ENCODE results near the gene ARF6. TPM values are rescaled to one million over a fixed set of nuclear protein-coding genes. Genes with fewer than 3 reads are reported as not detected.
A peak's percentile ranks its signal among the peaks of the same experiment; 100 is the strongest.
"Not testable (repeated sequence)": the region's sequence is repeated elsewhere in the genome, so short reads cannot be mapped to it uniquely, and the experiment has no call there.

Gene ARF6
- total RNA-seq, 2 donors from 2014 or later, result 218 to 219 TPM

DNA sequence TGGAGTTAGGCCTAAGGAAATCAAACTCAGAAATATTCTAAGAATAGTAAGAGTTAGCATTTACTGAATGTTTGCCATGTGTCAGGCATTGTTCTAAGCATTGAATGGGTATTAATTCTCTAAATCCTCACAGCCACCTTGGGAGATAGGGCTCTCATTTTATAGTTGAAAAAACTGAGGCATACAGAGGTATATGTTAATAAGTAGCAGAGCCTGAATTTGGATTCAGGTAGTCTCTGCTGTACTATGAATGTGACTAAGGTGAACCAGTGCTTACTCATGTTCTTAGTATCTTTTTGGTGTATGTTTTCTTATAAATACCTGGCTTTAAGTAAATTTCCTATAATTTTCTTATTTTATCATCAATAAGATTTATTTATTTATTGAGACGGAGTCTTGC is 8.1 kb downstream of the ARF6 start:
- peaks cover 0 to 2% of the 10 kb centered on the region in 2 donors for H3K9me3 Mint-ChIP-seq
- DNase-seq (no peak), ATAC-seq (replicated peaks in 1 of 2) (no peak)
- peaks cover 13 to 30% of the 10 kb centered on the region in 2 donors for H3K36me3 Mint-ChIP-seq (ENCODE audit: insufficient read depth in 2 of 2)
- H3K27me3 Mint-ChIP-seq (ENCODE audit: low read depth), result no peaks in the 10 kb centered on the region
- peaks cover 49% of the 10 kb centered on the region for H3K4me1 Mint-ChIP-seq (ENCODE audit: low read depth)
- H3K4me3 Mint-ChIP-seq, result peak overlapping the region; percentile 12 to 14
- no peak overlapping the region for H3K27ac Mint-ChIP-seq

DNA sequence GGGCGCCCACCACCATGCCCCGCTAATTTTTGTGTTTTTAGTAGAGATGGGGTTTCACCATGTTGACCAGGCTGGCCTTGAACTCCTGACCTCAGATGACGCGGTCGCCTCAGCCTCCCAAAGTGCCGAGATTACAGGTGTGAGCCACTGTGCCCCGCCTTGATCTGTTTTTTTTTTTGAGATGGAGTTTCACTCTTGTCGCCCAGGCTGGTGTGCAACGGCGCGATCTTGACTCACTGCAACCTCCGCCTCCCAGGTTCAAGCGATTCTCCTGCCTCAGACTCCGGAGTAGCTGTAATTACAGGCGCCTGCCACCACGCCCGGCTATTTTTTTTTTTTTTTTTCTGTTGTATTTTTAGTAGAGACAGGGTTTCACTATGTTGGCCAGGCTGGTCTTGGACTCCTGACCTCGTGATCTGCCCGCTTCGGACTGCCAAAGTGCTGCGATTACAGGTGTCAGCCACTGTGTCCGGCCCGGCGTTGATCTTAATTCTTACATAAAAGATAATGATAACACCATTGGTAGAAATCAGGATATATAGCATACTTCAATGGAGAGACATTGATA is 9.9 kb downstream of the ARF6 start:
- Mint-ChIP-seq H3K36me3 (ENCODE audit: insufficient read depth in 2 of 2) (peaks cover 8 to 15% of the 10 kb centered on the region in 2 donors), H3K4me1 (ENCODE audit: low read depth) (peaks cover 59% of the 10 kb centered on the region)
- not testable (repeated sequence) for H3K27me3 Mint-ChIP-seq (ENCODE audit: low read depth); H3K9me3 Mint-ChIP-seq; DNase-seq; H3K4me3 Mint-ChIP-seq; H3K27ac Mint-ChIP-seq; ATAC-seq (replicated peaks in 1 of 2)

DNA sequence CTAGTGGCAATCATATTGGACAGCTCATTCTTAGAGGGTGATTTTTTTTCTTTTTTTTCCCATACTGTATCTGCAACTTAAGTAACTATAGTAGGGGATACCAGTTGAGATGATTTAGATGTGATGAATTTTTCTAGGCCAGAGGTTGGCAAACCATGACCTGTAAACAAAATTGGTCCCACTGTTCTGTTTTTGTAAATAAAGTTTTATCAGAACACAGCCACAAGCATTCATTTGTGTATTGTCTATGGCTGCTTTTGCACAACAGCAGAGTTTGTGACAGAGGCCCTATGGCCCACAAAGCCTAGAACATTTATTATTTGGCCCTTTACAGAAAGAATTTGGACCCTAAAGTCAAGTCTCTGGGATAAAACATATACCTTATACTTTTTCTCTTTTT is 11.4 kb downstream of the ARF6 start:
- no peaks in the 10 kb centered on the region for H3K27me3 Mint-ChIP-seq (ENCODE audit: low read depth)
- H3K4me3 Mint-ChIP-seq, result no peak overlapping the region
- peaks cover 0 to 2% of the 10 kb centered on the region in 2 donors for H3K9me3 Mint-ChIP-seq
- H3K36me3 Mint-ChIP-seq (ENCODE audit: insufficient read depth in 2 of 2), result peaks cover 4 to 6% of the 10 kb centered on the region in 2 donors
- H3K4me1 Mint-ChIP-seq (ENCODE audit: low read depth), result peaks cover 52% of the 10 kb centered on the region
- DNase-seq (no peak), ATAC-seq (replicated peaks in 1 of 2) (no peak)
- H3K27ac Mint-ChIP-seq, result peak overlapping the region; percentile 1

DNA sequence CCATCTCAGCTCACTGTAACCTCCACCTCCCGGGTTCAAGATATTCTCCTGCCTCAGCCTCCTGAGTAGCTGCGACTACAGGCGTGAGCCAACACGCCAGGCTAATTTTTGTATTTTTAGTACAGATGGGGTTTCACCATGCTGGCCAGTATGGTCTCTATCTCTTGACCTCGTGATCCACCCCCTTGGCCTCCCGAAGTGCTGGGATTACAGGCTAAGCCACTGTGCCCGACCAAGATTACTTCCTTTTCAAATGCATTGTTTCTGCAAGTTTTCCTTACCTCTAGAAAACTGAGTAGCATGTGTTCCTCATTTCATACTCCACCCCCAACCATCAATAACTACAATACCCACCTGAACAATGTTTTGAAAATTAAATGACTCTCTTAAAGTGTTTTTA is 13.1 kb downstream of the ARF6 start:
- H3K27me3 Mint-ChIP-seq (ENCODE audit: low read depth), result no peaks in the 10 kb centered on the region
- H3K4me1 Mint-ChIP-seq (ENCODE audit: low read depth), result peaks cover 48% of the 10 kb centered on the region
- no peak overlapping the region for H3K27ac Mint-ChIP-seq
- DNase-seq (no peak), ATAC-seq (replicated peaks in 1 of 2) (no peak)
- H3K4me3 Mint-ChIP-seq, result no peak overlapping the region
- peaks cover 0 to 2% of the 10 kb centered on the region in 2 donors for H3K9me3 Mint-ChIP-seq
- peaks cover 4 to 9% of the 10 kb centered on the region in 2 donors for H3K36me3 Mint-ChIP-seq (ENCODE audit: insufficient read depth in 2 of 2)

DNA sequence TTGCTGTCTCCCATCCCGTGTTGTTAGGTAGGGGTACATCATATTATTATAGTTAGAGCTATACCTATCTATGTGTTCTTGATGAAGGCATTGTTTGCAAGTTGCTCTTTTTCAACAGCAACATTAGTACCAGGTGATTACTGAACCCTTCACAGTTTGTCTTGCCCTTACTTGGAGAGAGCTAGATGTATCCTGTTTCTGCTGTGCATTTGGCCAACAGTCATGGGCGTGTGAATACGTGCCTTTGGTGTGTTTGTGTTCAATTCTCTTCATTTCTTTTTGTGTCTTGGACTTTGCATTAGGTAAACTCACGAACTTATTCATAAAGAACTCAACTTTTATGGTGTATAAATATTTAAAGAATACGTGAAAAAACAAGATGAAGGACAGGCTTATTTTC is 14.3 kb downstream of the ARF6 start:
- peak overlapping the region; percentile 67 to 87 for H3K4me3 Mint-ChIP-seq
- peak overlapping the region; percentile 42 for H3K27ac Mint-ChIP-seq
- no peak for ATAC-seq (replicated peaks in 1 of 2)
- no peak for DNase-seq
- H3K4me1 Mint-ChIP-seq (ENCODE audit: low read depth), result peaks cover 57% of the 10 kb centered on the region
- H3K36me3 Mint-ChIP-seq (ENCODE audit: insufficient read depth in 2 of 2), result peaks cover 3 to 8% of the 10 kb centered on the region in 2 donors
- peaks cover 0 to under 1% of the 10 kb centered on the region in 2 donors for H3K9me3 Mint-ChIP-seq
- no peaks in the 10 kb centered on the region for H3K27me3 Mint-ChIP-seq (ENCODE audit: low read depth)

DNA sequence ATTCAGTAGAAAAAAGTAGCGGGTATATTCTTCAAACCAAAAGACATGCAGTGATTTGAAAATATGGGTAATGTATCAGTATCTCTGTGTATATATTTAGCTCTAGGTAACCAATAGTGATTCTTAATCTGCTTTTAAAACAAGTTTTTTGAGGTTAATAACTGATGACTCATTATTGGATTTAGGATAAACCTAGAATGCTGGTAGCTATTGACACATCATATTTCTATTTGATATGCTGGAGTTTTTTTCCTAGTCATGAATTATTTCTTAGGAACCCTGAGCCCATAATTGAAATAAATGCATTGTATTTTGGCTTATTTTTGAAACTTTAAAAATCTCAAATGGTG is 15.5 kb downstream of the ARF6 start:
- no peaks in the 10 kb centered on the region for H3K9me3 Mint-ChIP-seq
- no peak overlapping the region for H3K27ac Mint-ChIP-seq
- H3K36me3 Mint-ChIP-seq (ENCODE audit: insufficient read depth in 2 of 2), result peaks cover 2 to 7% of the 10 kb centered on the region in 2 donors
- no peaks in the 10 kb centered on the region for H3K27me3 Mint-ChIP-seq (ENCODE audit: low read depth)
- DNase-seq (no peak), ATAC-seq (replicated peaks in 1 of 2) (no peak)
- H3K4me3 Mint-ChIP-seq, result peak overlapping the region; percentile 67 to 68
- H3K4me1 Mint-ChIP-seq (ENCODE audit: low read depth), result peaks cover 51% of the 10 kb centered on the region

DNA sequence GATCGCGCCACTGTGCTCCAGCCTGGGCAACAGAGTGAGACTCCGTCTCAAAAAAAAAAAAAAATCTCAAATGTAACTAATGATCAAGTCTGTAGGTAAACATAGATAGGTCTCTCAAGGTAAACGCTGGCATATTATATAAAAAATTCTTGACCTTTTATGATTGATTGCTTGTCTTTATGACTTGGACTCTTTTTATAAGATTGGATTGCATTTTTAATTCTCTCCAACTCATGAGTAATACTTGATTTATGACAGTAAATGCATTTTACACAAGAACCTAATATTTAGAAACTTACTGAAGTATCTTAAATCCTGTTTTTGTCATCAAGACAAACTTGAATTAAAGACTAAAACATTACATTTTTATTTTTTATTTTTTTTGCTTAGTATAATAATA is 16.1 kb downstream of the ARF6 start:
- Mint-ChIP-seq H3K9me3 (no peaks in the 10 kb centered on the region), H3K4me3 (no peak overlapping the region), H3K4me1 (ENCODE audit: low read depth) (peaks cover 51% of the 10 kb centered on the region), H3K36me3 (ENCODE audit: insufficient read depth in 2 of 2) (peaks cover 2 to 7% of the 10 kb centered on the region in 2 donors), H3K27ac (no peak overlapping the region), H3K27me3 (ENCODE audit: low read depth) (no peaks in the 10 kb centered on the region)
- ATAC-seq (replicated peaks in 1 of 2), result no peak
- no peak for DNase-seq

DNA sequence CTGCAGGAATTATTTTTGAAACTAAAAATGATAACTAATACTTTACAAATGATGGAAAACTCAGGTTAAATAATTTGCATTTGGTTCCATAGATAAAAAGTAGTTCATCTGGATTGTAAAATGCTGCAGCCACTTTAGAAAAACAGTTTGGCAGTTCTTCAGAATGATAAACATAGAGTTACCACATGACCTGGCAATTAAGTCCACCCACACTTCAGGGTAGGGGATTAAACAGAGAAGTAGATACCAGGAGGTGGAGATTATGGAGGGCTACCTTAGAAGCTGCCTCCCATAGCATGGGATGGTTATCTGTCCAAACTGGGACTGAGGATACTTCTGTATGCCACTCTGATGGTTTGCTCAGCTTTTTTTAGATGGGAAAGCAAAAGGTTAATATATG is 22.2 kb downstream of the ARF6 start:
- peaks cover 32% of the 10 kb centered on the region for H3K4me1 Mint-ChIP-seq (ENCODE audit: low read depth)
- no peaks in the 10 kb centered on the region for H3K9me3 Mint-ChIP-seq
- DNase-seq (no peak), ATAC-seq (replicated peaks in 1 of 2) (no peak)
- peaks cover 0 to 1% of the 10 kb centered on the region in 2 donors for H3K36me3 Mint-ChIP-seq (ENCODE audit: insufficient read depth in 2 of 2)
- no peak overlapping the region for H3K27ac Mint-ChIP-seq
- no peak overlapping the region for H3K4me3 Mint-ChIP-seq
- no peaks in the 10 kb centered on the region for H3K27me3 Mint-ChIP-seq (ENCODE audit: low read depth)

DNA sequence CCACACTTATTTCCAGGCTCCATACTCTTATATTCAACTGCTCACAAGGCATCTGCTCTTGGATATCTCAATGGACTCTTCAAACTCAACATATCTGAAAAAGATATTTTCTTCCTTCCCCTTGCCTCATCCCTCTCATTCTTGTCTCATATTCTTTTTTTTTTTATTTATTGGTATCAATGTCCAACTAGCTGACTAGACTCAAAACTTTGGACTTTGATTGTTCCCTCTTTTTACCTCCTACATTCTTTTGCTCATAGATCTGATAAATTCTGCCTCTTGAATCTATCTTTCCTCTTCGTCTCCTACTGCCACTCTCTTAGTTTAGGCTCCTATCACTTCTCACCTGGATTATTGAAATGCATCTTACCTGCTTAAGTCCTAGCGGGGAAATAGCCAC is 25.8 kb downstream of the ARF6 start:
- no peaks in the 10 kb centered on the region for H3K27me3 Mint-ChIP-seq (ENCODE audit: low read depth)
- H3K36me3 Mint-ChIP-seq (ENCODE audit: insufficient read depth in 2 of 2), result peaks cover 0 to 3% of the 10 kb centered on the region in 2 donors
- peaks cover 23% of the 10 kb centered on the region for H3K4me1 Mint-ChIP-seq (ENCODE audit: low read depth)
- ATAC-seq (replicated peaks in 1 of 2), result no peak
- H3K9me3 Mint-ChIP-seq, result no peaks in the 10 kb centered on the region
- no peak overlapping the region for H3K4me3 Mint-ChIP-seq
- DNase-seq, result no peak
- no peak overlapping the region for H3K27ac Mint-ChIP-seq

DNA sequence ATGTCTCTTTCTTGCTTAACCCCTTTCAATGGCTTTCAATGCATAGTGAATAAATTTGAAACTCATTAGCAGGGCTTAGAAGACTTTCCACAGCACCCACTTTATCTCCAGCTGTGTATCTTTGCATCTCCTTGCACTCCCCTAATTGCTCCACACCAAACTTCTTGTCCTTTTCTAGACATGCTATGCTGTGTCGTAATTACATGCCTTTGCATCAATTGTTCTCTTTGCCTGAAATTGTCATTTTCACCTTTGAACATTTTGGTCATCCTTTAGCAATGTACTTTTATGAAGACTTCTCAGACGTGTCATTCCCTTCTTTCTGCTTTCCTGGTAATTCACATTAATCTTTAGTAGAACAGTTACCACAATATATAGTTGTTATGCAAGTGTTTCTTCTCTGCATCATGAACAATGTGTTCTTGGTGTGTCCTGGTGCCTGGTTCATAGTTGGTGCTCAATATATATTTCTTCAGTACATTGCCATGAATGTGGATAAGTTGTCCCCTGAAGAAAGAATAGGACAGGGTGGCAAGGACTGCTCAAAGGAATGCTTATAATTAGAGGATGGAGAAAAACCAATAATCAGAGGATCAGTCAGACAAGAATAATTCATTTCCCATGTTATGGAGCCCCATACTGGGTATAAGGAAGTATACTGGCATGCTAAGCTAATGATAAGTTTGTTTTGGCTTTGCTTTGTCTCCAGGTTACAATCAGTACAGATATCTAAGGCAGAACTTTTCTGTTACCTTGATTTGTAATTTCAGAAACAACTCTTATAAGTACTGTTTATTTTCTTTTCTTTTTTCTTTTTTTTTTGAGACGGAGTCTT is 27.2 kb downstream of the ARF6 start:
- DNase-seq (no peak), ATAC-seq (replicated peaks in 1 of 2) (no peak)
- no peaks in the 10 kb centered on the region for H3K27me3 Mint-ChIP-seq (ENCODE audit: low read depth)
- H3K4me3 Mint-ChIP-seq, result no peak overlapping the region
- H3K27ac Mint-ChIP-seq, result no peak overlapping the region
- peaks cover 21% of the 10 kb centered on the region for H3K4me1 Mint-ChIP-seq (ENCODE audit: low read depth)
- no peaks in the 10 kb centered on the region for H3K9me3 Mint-ChIP-seq
- peaks cover 0 to 4% of the 10 kb centered on the region in 2 donors for H3K36me3 Mint-ChIP-seq (ENCODE audit: insufficient read depth in 2 of 2)

DNA sequence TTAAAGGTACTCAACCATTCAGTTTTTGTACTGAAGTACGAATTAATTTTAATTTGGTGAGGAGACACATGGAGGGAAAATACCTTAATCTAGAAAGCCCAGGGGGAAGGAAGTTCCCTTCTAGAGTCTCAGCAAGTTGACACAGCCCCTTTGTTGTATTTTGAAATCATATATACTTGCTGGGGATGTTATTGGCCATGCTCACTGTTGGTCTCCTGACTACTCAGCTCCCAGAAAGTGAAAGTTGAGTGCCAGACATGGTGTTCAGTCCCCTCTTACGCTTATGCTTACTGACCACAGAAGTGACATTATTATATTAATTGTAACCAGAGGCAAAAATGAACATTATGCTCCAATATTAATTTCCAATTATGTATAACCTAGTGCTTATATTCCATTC is 28.1 kb downstream of the ARF6 start:
- H3K27ac Mint-ChIP-seq, result no peak overlapping the region
- H3K4me1 Mint-ChIP-seq (ENCODE audit: low read depth), result peaks cover 13% of the 10 kb centered on the region
- H3K36me3 Mint-ChIP-seq (ENCODE audit: insufficient read depth in 2 of 2), result peaks cover 0 to 4% of the 10 kb centered on the region in 2 donors
- DNase-seq, result no peak
- no peaks in the 10 kb centered on the region for H3K9me3 Mint-ChIP-seq
- no peaks in the 10 kb centered on the region for H3K27me3 Mint-ChIP-seq (ENCODE audit: low read depth)
- no peak for ATAC-seq (replicated peaks in 1 of 2)
- no peak overlapping the region for H3K4me3 Mint-ChIP-seq

DNA sequence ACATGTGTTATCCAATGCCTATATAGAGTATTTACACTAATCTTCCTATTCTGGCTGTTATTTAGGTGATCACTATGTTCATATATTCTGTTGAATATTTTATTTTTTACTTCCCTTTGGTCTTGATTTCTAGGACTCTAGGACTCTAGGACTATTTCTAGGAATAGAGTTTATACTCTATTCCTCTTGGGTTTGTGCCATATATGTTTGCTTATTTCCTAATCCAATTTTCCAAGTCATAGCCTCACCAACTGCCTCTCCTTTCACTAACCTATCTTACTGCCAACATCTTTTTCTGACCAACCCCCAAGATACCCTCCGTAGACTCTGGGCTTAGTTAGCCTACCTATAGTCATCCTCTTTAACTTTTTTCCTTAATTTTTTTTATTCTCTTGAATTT is 28.5 kb downstream of the ARF6 start:
- Mint-ChIP-seq H3K4me3 (no peak overlapping the region), H3K27ac (peak overlapping the region; percentile 80), H3K4me1 (ENCODE audit: low read depth) (peaks cover 13% of the 10 kb centered on the region), H3K36me3 (ENCODE audit: insufficient read depth in 2 of 2) (peaks cover 0 to 4% of the 10 kb centered on the region in 2 donors), H3K9me3 (no peaks in the 10 kb centered on the region), H3K27me3 (ENCODE audit: low read depth) (no peaks in the 10 kb centered on the region)
- no peak for ATAC-seq (replicated peaks in 1 of 2)
- DNase-seq, result no peak

DNA sequence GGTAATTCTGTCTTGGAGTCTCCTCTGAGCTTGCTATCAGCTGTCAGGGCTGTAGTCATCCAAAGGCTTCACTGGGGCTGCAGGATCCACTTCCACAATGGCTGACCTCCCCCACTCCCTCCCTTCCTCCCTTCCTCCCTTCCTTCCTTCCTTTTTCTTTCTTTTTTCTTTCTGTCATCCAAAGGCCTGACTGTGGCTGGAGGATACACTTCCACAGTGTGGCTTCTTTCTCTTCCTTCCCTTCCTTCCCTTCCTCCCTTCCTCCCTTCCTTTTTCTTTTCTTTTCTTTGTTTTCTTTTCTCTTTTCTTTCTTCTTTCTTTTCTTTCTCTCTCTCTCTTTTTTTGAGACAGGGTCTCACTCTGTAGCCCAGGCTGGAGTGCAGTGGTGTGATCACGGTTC is 30.6 kb downstream of the ARF6 start:
- Mint-ChIP-seq H3K36me3 (ENCODE audit: insufficient read depth in 2 of 2) (peaks cover 0 to 4% of the 10 kb centered on the region in 2 donors), H3K27me3 (ENCODE audit: low read depth) (no peaks in the 10 kb centered on the region), H3K9me3 (no peaks in the 10 kb centered on the region), H3K4me1 (ENCODE audit: low read depth) (peaks cover 13% of the 10 kb centered on the region), H3K4me3 (no peak overlapping the region), H3K27ac (peak overlapping the region; percentile 62)
- DNase-seq (no peak), ATAC-seq (replicated peaks in 1 of 2) (no peak)
